HG03575 (cell line): Measurements from ENCODE around the gene CCDC188.

ENCODE experiments used
- ATAC-seq: cut with Tn5 transposase; IDR thresholded peaks from one replicate; pipeline ENCODE4 v1.9.1; 2021; ENCODE audit not compliant: unreplicated experiment, insufficient number of reproducible peaks, low FRiP score; ENCODE audit errors: extremely low read depth

Gene CCDC188

GRCh38 chr22:20113551-20114310 lies 37.1 kb downstream of the CCDC188 start:
- no peak for ATAC-seq

- ATAC-seq: no peak
Measured at GRCh38 chr22:20112623-20113511, 38.0 kb downstream of the CCDC188 start.

- ATAC-seq: no peak
Measured at GRCh38 chr22:20111689-20112622, 38.9 kb downstream of the CCDC188 start.

- no peak for ATAC-seq
Measured at GRCh38 chr22:20111045-20111688, 39.7 kb downstream of the CCDC188 start.

- no peak for ATAC-seq
Measured at GRCh38 chr22:20110359-20110985, 40.4 kb downstream of the CCDC188 start.

GRCh38 chr22:20109411-20110358 lies 41.2 kb downstream of the CCDC188 start:
- no peak for ATAC-seq

GRCh38 chr22:20108757-20109230 lies 42.1 kb downstream of the CCDC188 start:
- ATAC-seq: no peak

GRCh38 chr22:20107951-20108756 lies 42.7 kb downstream of the CCDC188 start:
- ATAC-seq: no peak

GRCh38 chr22:20107471-20107901 lies 43.4 kb downstream of the CCDC188 start:
- ATAC-seq: no peak

GRCh38 chr22:20106849-20107237 lies 44.0 kb downstream of the CCDC188 start:
- ATAC-seq: no peak

- no peak for ATAC-seq
Measured at GRCh38 chr22:20106205-20106848, 44.5 kb downstream of the CCDC188 start.

- ATAC-seq: no peak
Measured at GRCh38 chr22:20105456-20106204, 45.2 kb downstream of the CCDC188 start.

GRCh38 chr22:20102203-20102780 lies 48.6 kb downstream of the CCDC188 start:
- ATAC-seq: no peak

GRCh38 chr22:20101638-20102037 lies 49.2 kb downstream of the CCDC188 start:
- ATAC-seq: no peak
